Lower lobe of right lung (tissue), 2 donors: ENCODE results near the gene BABAM2. TPM values are rescaled to one million over a fixed set of nuclear protein-coding genes. Genes with fewer than 3 reads are reported as not detected.

Experiments
- ATAC-seq, 2 donors: fragments of 200-7000 bp; cut with Tn5 transposase; one replicate each; pipeline ENCODE4 v1.9.1; 2020 to 2022; ENCODE audit warnings: mild to moderate bottlenecking in 2 of 2, moderate library complexity in 2 of 2
- DNase-seq: peaks from one replicate; pipeline ENCODE4 v3.0.0-alpha.2; 2020
- H3K27ac ChIP-seq: fragments of 200-600 bp; one replicate; pipeline ENCODE4 v1.8.0; 2022
- H3K27me3 ChIP-seq: fragments of 200-600 bp; one replicate; pipeline ENCODE4 v1.8.0; 2022; ENCODE audit warnings: low read depth
- H3K36me3 ChIP-seq: fragments of 200-600 bp; one replicate; pipeline ENCODE4 v1.8.0; 2022; ENCODE audit warnings: mild to moderate bottlenecking
- H3K4me1 ChIP-seq: fragments of 200-600 bp; one replicate; pipeline ENCODE4 v1.8.0; 2022
- H3K4me3 ChIP-seq: fragments of 200-600 bp; one replicate; pipeline ENCODE4 v1.8.0; 2022; ENCODE audit warnings: mild to moderate bottlenecking
- H3K9me3 ChIP-seq: fragments of 200-600 bp; one replicate; pipeline ENCODE4 v1.8.0; 2022
- CTCF ChIP-seq: fragments of 200-600 bp; IDR thresholded peaks from one replicate; pipeline ENCODE4 v1.8.0; 2022; ENCODE audit warnings: antibody characterized with exemption, mild to moderate bottlenecking
- intact Hi-C: fragments of 100-400 bp; cut with DNase I; formaldehyde crosslinking; loops from one replicate; pipeline ENCODE4 v1.11.0; 2022
- total RNA-seq: library from RNA; stranded (reverse); fragmentation: NEBNext Ultra II Directional; extraction: Animal tissue kit (Norgen Biotek cat#: 25700); gene quantifications from one replicate; pipeline ENCODE4 v1.2.1, GENCODE V29; 2021
- donor health status: DM: no; HTN: yes; CAD: no; lungs with severe emphysema.

The BABAM2 gene
- total RNA-seq, 1 donor from 2014 or later, result 39.5 TPM

- H3K4me1 ChIP-seq, result peaks cover 23% of the 10 kb centered on the region
- intact Hi-C loops, result no loop called here
- no peak overlapping the region for H3K4me3 ChIP-seq
- H3K27me3 ChIP-seq, result no peaks in the 10 kb centered on the region
- no peaks in the 10 kb centered on the region for H3K36me3 ChIP-seq
- no peak for TF ChIP-seq CTCF
- H3K27ac ChIP-seq, result peak overlapping the region; percentile 1
- ATAC-seq (peak; percentile 74 to 83), DNase-seq (peak; percentile 80)
- H3K9me3 ChIP-seq, result no peaks in the 10 kb centered on the region
Observed at GRCh38 chr2:28377984-28378678, 487.6 kb downstream of the BABAM2 start.

- intact Hi-C loops, result no loop called here
- Histone ChIP-seq H3K4me3 (no peak overlapping the region), H3K36me3 (no peaks in the 10 kb centered on the region), H3K27me3 (no peaks in the 10 kb centered on the region), H3K27ac (peak overlapping the region; percentile 1), H3K4me1 (peaks cover 23% of the 10 kb centered on the region), H3K9me3 (no peaks in the 10 kb centered on the region)
- DNase-seq, result no peak
- no peak for TF ChIP-seq CTCF
- peak; percentile 7 to 9 for ATAC-seq
Observed at GRCh38 chr2:28378679-28379584, 488.4 kb downstream of the BABAM2 start.

- DNase-seq, result no peak
- Histone ChIP-seq H3K27ac (no peak overlapping the region), H3K4me3 (no peak overlapping the region), H3K36me3 (no peaks in the 10 kb centered on the region), H3K4me1 (peaks cover 23% of the 10 kb centered on the region), H3K27me3 (no peaks in the 10 kb centered on the region), H3K9me3 (no peaks in the 10 kb centered on the region)
- ATAC-seq, result no peak
- TF ChIP-seq CTCF, result no peak
- intact Hi-C loops, result no loop called here
Observed at GRCh38 chr2:28380219-28380618, 489.7 kb downstream of the BABAM2 start.

DNA sequence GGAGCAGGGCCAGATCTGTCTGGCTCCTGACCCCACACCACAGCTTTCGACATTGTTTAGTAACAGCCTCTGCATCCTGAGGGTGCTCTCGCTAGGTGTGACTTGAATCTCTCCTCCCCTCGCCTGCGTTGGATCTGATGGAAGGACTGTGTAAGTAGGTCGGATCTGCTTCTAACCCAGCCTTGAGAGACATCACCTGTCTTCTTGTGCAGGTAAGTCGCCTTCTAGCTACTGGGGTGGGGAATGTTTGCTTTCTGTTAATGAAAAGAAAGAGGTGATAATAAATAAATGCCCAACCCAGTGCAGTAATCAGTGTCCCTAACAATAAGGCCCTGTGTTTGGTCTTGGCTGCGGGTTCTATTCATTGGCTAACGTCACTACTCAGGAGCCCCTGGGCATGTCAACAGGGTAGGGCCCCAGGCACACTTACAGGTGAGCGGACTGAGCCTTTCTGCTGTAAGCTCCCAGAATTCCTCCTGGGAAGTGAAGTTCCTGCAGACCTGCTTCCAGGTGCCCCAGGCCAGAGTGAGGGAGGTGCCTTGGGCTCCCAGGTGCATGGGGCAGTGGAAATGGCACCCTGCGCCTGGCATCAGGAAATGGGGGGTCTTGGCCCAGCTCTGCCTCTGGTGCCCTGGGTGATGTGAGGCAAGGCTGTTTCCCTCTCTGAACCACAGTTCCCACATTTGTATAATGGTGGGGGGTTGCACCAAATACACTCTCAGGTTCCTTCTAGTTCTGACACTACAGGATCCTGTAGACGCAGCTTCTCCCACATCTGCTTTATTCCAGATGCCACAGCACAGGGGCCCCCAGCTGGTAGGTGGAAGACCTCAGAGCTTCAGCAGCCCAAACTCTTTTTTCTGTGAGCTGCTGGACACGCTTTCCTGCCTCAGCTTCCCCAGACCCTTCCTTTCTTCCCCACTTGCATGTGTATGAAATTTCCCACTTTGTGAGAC, 491.0 kb downstream of the BABAM2 start:
- TF ChIP-seq CTCF, result no peak
- peaks cover 23% of the 10 kb centered on the region for H3K4me1 ChIP-seq
- no peak for DNase-seq
- ATAC-seq, result no peak
- no peaks in the 10 kb centered on the region for H3K9me3 ChIP-seq
- H3K27ac ChIP-seq, result no peak overlapping the region
- H3K36me3 ChIP-seq, result no peaks in the 10 kb centered on the region
- no peak overlapping the region for H3K4me3 ChIP-seq
- no peaks in the 10 kb centered on the region for H3K27me3 ChIP-seq
- intact Hi-C loops, result no loop called here

DNA sequence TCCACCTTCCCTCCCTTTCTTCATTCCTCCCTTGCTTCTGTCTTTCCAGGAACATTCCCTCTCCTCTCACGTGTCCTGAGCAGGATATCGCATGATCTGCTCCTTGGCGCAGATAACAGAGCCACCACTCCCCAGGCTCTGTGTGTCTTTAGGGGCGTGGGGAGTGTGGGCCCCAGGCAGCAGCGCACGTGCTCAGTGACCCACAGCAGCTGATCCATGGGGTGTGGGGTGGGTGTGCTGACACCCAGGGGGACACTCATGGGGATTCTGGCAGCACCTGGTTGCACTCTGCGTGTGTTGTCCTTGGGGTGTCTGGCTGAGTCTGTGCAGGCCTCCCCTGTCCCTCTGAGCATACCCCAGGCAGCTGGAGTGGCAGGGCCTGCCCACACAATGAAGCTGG, 492.2 kb downstream of the BABAM2 start:
- H3K27ac ChIP-seq, result no peak overlapping the region
- peaks cover 23% of the 10 kb centered on the region for H3K4me1 ChIP-seq
- intact Hi-C loops, result no loop called here
- no peaks in the 10 kb centered on the region for H3K27me3 ChIP-seq
- H3K4me3 ChIP-seq, result no peak overlapping the region
- TF ChIP-seq CTCF, result no peak
- no peaks in the 10 kb centered on the region for H3K36me3 ChIP-seq
- DNase-seq, result no peak
- H3K9me3 ChIP-seq, result no peaks in the 10 kb centered on the region
- ATAC-seq, result no peak
